Erythroblast (primary cell): ENCODE results near the gene OR52E6.
A peak's percentile ranks its signal among the peaks of the same experiment; 100 is the strongest.

Experiments used
- DNase-seq, 2 experiments: peaks; one replicate each; lab custom pipeline; 2025; lab: John Stamatoyannopoulos, UW
- GATA1 ChIP-seq: IDR thresholded peaks from 2 replicates; pipeline ENCODE4 v1.6.1; 2011; ENCODE audit warnings: low read depth, mild to moderate bottlenecking, control low read depth, low read length, moderate library complexity
- POLR2A ChIP-seq: IDR thresholded peaks from 2 replicates; pipeline ENCODE4 v1.6.1; 2011; ENCODE audit warnings: mild to moderate bottlenecking, low read length

The OR52E6 gene

DNA sequence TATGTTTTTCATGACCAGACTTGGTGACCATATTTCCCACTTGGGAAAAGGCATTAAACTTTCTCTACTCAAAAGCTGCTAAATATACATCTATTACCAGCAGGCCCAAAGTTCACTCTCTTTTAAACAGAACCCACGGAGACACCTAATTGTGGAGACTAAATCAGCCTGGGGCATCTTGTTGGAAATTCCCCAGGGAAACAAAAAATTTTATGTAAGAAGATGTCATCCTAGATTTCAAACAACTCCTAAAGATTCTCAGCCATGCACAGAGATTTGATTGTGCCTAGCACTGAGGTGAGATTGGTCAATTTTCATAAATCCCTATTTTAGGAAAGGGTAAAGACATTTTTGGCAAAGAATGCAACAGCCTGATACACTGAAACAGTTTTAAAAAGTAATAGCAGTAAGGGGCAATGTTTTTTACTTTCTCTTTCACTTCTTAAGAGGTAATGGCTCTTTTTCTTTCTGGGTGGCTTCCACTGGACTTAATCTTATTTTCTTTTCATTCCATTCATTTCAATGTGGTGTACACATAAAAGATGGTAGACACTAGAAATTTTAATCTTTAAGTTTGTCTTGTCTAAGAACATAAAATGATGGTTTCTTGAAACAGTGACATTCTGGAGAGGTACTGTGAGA, 23.3 kb downstream of the OR52E6 start:
- TF ChIP-seq GATA1, result no peak
- TF ChIP-seq POLR2A, result no peak
- no peak for DNase-seq

DNA sequence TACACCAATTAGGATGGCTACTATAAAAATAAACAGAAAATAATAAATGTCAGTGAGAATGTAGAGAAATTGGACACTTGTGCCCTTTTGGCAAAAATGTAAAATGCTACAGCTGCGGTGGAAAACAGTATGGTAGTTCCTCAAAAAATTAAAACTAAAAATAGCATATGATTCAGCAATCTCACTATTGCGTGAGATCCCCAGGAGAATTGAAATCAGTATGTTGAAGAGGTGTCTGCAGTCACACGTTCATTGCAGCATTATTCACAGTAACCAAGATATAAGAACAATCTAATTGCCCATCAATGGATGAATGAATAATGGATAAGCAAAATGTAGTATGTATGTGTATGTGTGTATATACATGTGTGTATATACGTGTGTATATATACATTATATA, 26.2 kb downstream of the OR52E6 start:
- TF ChIP-seq POLR2A (no peak), GATA1 (no peak)
- DNase-seq, result peak in 1 of 2 experiments; percentile 15

DNA sequence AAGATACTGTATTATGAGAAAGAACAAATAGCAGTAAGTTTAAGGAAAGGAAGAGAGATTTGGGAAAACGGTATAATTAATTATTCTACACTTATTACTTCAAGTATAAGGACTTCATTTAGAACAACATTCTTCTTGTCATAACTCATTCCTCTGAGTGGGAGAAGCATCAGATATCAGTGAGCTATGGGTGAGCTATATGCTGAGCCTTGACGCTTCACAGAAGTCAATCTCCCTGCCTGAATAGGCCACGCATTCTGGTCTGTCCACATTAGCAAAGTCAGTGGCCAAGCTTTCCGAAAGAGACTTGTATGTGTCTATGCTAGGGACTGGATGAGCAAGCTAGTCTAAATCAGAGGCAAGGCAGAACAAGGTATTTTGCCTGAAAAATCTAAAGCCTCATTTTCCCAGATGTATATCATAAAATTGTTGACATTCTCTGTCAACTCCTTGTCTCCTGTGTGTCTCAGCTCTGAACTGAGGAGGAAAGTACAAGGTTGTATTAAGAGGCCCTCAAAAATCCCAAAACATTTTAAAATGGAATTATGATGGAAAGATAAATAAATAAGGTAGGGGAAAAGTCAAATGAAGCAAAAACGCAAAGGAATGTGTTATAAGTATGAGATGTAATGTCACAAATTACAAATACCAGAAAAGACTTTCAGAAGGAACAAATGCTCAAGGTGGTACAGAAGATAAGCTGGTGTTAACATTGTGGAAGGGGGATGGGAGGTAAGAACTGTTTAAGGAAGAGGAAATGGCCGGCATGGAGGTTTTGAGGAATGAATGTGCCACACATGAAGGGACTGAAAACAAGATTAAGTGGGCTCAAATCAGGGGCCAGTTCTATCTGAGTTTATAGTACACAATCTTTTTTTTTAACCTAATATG, 31.5 kb downstream of the OR52E6 start:
- peak; percentile 40 to 64 for DNase-seq

DNA sequence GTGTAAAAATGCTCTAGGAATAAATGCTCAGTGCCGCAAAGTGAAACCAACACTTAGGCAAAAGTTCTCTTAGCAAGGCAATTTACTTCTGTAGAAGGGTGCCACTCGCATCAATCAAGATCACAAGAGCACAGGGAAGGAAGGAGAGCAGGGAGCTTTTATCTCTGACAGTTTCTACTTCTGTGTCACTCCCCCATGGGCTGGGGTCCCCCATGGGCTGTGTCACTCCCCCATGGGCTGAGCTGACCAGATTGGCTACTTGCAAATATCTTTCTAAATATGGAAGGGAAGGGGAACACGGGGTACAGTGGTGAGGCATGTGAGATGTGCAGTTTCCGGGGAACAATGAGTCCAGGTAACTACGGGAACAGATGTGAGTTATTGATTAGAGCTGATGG, 32.6 kb downstream of the OR52E6 start:
- DNase-seq, result peak; percentile 20 to 41
- TF ChIP-seq GATA1 (no peak), POLR2A (no peak)

More for the DNA sequence above, 31.5 kb downstream of the OR52E6 start:
- TF ChIP-seq POLR2A (no peak), GATA1 (no peak)

GRCh38 chr11:5808500-5809121, 33.1 kb downstream of the OR52E6 start, which contains the start of gene OR52N2:
OR52N2 (plus strand) TSS chr11:5808924; CDS start chr11:5820336, 11,412 bp downstream.
- peak; percentile 78 to 89 for DNase-seq
- TF ChIP-seq GATA1, result no peak
- no peak for TF ChIP-seq POLR2A

DNA sequence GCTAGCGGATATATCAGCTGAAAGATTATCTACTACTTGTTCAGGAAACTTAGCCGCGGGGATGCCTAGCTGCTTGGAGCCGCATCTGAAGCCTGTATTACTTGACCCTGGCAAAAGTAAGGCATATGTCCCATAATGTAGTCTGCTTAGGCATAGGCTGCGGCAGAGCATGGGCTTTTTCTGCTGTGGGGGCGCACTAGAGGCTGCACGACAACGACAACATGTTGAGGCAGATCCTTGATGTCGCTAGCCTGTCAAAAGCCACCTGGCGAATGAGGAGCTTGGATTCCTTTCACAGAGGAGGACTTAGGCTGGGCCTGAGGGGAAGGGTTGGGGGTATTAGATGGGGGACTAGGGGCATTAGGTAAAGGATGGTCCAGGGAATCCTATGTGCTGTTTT, 34.1 kb downstream of the OR52E6 start:
- no peak for TF ChIP-seq GATA1
- no peak for TF ChIP-seq POLR2A
- DNase-seq, result peak in 1 of 2 experiments; percentile 21

- no peak for DNase-seq
- TF ChIP-seq POLR2A (no peak), GATA1 (no peak)
These were observed 37.7 kb downstream of the OR52E6 start for GRCh38 chr11:5803982-5804381.

DNA sequence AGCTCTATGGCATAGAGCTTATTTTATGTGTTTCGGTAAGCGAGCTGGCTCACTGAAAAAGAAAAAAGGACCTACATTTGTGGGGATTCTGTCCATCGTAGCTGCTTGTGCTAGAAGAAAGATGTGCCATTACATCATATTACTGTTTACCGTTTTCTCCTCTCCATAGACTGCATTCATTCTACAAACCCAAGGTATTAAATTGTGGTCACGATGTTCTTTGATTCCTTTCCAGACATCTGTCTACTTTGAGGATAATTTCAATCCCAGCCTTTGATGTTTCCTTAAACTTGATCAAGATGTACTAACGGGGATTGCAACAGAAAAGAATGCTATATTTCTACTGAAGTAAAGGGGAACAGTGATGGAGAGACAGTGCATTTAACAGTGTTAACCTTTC, 45.2 kb downstream of the OR52E6 start:
- DNase-seq, result no peak
- TF ChIP-seq POLR2A (no peak), GATA1 (no peak)

- no peak for DNase-seq
- TF ChIP-seq POLR2A, result no peak
These were observed 50.5 kb downstream of the OR52E6 start, which contains the start of gene OR52N1 for GRCh38 chr11:5791165-5791564. OR52N1 (minus strand) TSS chr11:5791265; CDS start chr11:5788816, 2,449 bp downstream.
